ENCODE data around the gene STMN3. TPM values are rescaled to one million over a fixed set of nuclear protein-coding genes. Genes with fewer than 3 reads are reported as not detected.
A peak's percentile ranks its signal among the peaks of the same experiment; 100 is the strongest.

Gene STMN3
- polyA plus RNA-seq, 1 experiment = 21.8 TPM

DNA sequence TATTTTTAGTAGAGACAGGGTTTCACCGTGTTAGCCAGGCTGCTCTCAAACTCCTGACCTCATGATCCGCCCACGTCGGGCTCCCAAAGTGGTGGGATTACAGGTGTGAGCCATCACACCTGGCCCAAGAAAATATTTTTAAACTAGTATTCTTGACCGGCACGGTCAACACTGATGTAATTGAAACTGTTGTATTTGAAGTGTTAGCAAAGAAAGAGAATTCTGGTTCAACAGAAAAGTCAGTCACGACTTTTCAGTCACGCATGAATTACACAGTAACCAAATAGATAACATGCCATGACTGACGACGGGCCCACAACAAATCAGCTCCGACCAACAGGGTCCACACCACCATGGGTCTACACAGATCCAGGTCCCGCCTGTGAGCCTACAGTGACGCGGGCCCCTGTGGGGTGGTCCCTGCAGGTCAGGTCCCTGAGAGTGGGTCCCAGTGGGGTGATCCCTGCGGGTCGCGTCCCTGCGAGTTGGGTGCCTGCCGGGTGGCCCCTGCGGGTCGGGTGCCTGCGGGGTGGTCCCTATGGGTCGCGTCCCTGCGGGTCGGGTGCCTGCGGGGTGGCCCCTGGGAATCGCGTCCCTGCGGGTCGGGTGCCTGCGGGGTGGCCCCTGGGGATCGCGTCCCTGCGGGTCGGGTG, 27.3 kb downstream of the STMN3 start:
- ChIA-PET POLR2A (no interaction called here), CTCF (no interaction called here)
- Histone ChIP-seq H3K9me3 (ENCODE audit: control insufficient read depth, insufficient read depth, low read length) (no peaks in the 10 kb centered on the region), H3K27ac (ENCODE audit: low read depth, low read length) (no peak overlapping the region), H3K4me3 (ENCODE audit: low read depth, low read length) (peak overlapping the region; percentile 77), H3K27me3 (ENCODE audit: control insufficient read depth, insufficient read depth, low read length) (no peaks in the 10 kb centered on the region)
- no peak for DNase-seq (ENCODE audit: low read depth, low spot score)
- TF ChIP-seq, protein P1, sequence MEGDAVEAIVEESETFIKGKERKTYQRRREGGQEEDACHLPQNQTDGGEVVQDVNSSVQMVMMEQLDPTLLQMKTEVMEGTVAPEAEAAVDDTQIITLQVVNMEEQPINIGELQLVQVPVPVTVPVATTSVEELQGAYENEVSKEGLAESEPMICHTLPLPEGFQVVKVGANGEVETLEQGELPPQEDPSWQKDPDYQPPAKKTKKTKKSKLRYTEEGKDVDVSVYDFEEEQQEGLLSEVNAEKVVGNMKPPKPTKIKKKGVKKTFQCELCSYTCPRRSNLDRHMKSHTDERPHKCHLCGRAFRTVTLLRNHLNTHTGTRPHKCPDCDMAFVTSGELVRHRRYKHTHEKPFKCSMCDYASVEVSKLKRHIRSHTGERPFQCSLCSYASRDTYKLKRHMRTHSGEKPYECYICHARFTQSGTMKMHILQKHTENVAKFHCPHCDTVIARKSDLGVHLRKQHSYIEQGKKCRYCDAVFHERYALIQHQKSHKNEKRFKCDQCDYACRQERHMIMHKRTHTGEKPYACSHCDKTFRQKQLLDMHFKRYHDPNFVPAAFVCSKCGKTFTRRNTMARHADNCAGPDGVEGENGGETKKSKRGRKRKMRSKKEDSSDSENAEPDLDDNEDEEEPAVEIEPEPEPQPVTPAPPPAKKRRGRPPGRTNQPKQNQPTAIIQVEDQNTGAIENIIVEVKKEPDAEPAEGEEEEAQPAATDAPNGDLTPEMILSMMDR (IDR thresholded peaks at IDR 0.05; ENCODE audit: low read depth, low read length) = no peak

DNA sequence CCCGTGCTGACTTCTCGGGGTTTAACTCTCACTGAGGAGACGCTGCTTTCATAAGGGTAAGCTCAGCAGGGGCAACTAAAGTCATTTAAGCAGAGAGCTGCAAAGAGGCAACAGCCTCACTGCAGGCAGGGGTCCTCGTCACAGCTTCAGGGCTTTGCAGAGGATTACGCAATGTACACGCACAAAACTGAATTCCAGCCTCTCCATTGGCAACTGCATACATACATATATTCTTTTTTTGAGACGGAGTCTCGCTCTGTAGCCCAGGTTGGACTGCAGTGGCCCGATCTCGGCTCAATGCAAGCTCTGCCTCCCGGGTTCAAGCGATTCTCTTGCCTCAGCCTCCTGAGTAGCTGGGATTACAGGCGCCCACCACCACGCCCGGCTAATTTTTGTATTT, 28.7 kb downstream of the STMN3 start:
- H3K27ac ChIP-seq (ENCODE audit: low read depth, low read length) = no peak overlapping the region
- no peak overlapping the region for H3K4me3 ChIP-seq (ENCODE audit: low read depth, low read length)
- CTCF ChIA-PET = interaction anchor here (0.7 to 1.2 kb wide), 2 partner anchors 9 to 86 kb away, joined by 3 read pairs; no protein-coding TSS in a partner anchor
- DNase-seq (ENCODE audit: low read depth, low spot score) = no peak
- H3K27me3 ChIP-seq (ENCODE audit: control insufficient read depth, insufficient read depth, low read length) = no peaks in the 10 kb centered on the region
- no peaks in the 10 kb centered on the region for H3K9me3 ChIP-seq (ENCODE audit: control insufficient read depth, insufficient read depth, low read length)
- POLR2A ChIA-PET = interaction anchor here (1.3 kb wide), 1 partner anchor 241 kb away, joined by 4 read pairs; the partner anchor contains the start of gene TPD52L2
- TF ChIP-seq, protein P1 (IDR thresholded peaks at IDR 0.05; ENCODE audit: low read depth, low read length) = peak; percentile 20; the same call in 1 of the 2 replicates

DNA sequence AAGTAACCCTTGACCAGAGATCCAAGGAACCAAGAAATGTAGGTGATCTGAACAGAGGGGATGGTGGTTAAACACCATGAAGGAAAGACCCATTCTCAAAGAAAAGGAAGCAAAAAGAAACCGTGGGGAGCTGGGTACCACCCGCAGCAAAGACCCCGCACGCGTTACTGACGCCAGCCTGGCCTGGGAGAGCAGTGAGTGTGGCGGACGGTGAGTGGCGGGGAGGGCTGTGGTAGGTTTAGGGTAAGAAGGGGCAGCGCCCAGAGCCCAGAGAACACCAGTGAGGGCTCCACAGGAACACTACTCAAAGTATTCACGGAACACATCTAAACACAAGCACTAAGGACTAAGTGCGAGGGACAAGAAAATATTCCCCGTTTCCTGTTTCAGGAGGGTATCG, 30.5 kb downstream of the STMN3 start:
- POLR2A ChIA-PET = no interaction called here

DNA sequence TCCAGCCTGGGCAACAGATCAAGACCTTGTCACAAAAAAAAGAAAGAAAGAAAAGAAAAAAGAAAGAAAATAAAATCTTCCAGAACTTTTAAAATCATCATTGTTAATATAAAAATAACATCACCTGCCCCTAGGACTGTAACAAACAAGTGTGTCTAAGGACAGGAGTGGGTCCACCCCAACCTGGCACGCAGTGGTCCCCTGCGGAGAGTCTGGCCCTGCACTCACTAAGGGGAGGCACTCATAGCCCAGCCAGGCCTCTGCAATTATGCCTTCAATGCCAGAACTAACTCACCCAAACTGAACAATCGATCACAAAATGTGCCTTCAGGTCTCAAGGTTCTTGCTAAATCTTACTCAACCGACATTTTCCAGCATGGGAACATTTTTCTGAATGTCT, 31.1 kb downstream of the STMN3 start:
- Histone ChIP-seq H3K27ac (ENCODE audit: low read depth, low read length) (no peak overlapping the region), H3K27me3 (ENCODE audit: control insufficient read depth, insufficient read depth, low read length) (no peaks in the 10 kb centered on the region), H3K4me3 (ENCODE audit: low read depth, low read length) (no peak overlapping the region), H3K9me3 (ENCODE audit: control insufficient read depth, insufficient read depth, low read length) (no peaks in the 10 kb centered on the region; the same call in 1 of the 2 replicates)
- CTCF ChIA-PET = no interaction called here
- POLR2A ChIA-PET = no interaction called here
- DNase-seq (ENCODE audit: low read depth, low spot score) = no peak
- TF ChIP-seq, protein P1 (IDR thresholded peaks at IDR 0.05; ENCODE audit: low read depth, low read length) = no peak

More for the DNA sequence above, 30.5 kb downstream of the STMN3 start:
- no peak for DNase-seq (ENCODE audit: low read depth, low spot score)
- H3K9me3 ChIP-seq (ENCODE audit: control insufficient read depth, insufficient read depth, low read length) = no peaks in the 10 kb centered on the region; the same call in 1 of the 2 replicates
- no peaks in the 10 kb centered on the region for H3K27me3 ChIP-seq (ENCODE audit: control insufficient read depth, insufficient read depth, low read length)
- no peak overlapping the region for H3K4me3 ChIP-seq (ENCODE audit: low read depth, low read length)
- CTCF ChIA-PET = no interaction called here
- H3K27ac ChIP-seq (ENCODE audit: low read depth, low read length) = no peak overlapping the region
- TF ChIP-seq, protein P1 (IDR thresholded peaks at IDR 0.05; ENCODE audit: low read depth, low read length) = no peak

DNA sequence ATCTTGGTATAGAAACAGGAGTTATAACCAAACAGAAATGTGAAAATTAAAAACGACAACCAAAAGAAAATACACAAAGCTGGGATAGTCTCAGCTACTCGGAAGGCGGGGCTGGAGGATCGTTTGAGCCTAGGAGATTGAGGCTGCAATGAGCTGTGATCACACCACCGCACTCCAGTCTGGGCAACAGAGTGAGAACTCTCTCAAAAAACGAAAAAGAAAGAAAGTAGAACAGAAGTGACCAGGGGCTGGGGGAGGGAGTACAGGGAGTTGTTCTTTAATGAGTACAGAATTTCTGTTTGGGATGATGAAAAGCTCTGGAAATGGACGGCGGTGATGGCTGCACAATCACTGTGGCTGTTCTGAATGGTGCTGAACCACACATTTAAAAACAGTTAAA, 32.2 kb downstream of the STMN3 start:
- no peaks in the 10 kb centered on the region for H3K27me3 ChIP-seq (ENCODE audit: control insufficient read depth, insufficient read depth, low read length)
- no peaks in the 10 kb centered on the region; the same call in 1 of the 2 replicates for H3K9me3 ChIP-seq (ENCODE audit: control insufficient read depth, insufficient read depth, low read length)
- CTCF ChIA-PET = no interaction called here
- H3K4me3 ChIP-seq (ENCODE audit: low read depth, low read length) = no peak overlapping the region
- H3K27ac ChIP-seq (ENCODE audit: low read depth, low read length) = no peak overlapping the region
- TF ChIP-seq, protein P1 (IDR thresholded peaks at IDR 0.05; ENCODE audit: low read depth, low read length) = no peak
- no peak for DNase-seq (ENCODE audit: low read depth, low spot score)
- POLR2A ChIA-PET = no interaction called here
